Activated naive CD4-positive, alpha-beta T cell treated with anti-CD3 and anti-CD28 coated beads, Interleukin-2, amount 10 ng/mL, durations not matched to agents 7 days and 5 days (primary cell): ENCODE results near the gene SETD4.
"Not testable (repeated sequence)": the region's sequence is repeated elsewhere in the genome, so short reads cannot be mapped to it uniquely, and the experiment has no call there.

Experiments
- CTCF ChIA-PET: fragments of 350-600 bp; sonication (Branson Sonifier 250); formaldehyde crosslinking; loops from one replicate; lab custom pipeline; 2021; ENCODE audit warnings: antibody characterized with exemption; lab: Charles Lee
- DNase-seq: peaks from one replicate; pipeline ENCODE4 v3.0.0-alpha.2; 2020
- H3K27ac Mint-ChIP-seq: one replicate; pipeline ENCODE4 v1.8.0; 2021; ENCODE audit warnings: mild to moderate bottlenecking, moderate library complexity, mixed read lengths
- H3K27me3 Mint-ChIP-seq: one replicate; pipeline ENCODE4 v1.8.0; 2021; ENCODE audit warnings: mild to moderate bottlenecking, mixed read lengths
- H3K36me3 Mint-ChIP-seq: one replicate; pipeline ENCODE4 v1.8.0; 2021; ENCODE audit warnings: mixed read lengths
- H3K4me1 Mint-ChIP-seq: one replicate; pipeline ENCODE4 v1.8.0; 2021; ENCODE audit warnings: mixed read lengths
- H3K4me3 Mint-ChIP-seq: one replicate; pipeline ENCODE4 v1.8.0; 2021; ENCODE audit warnings: mild to moderate bottlenecking, moderate library complexity, mixed read lengths
- H3K9me3 Mint-ChIP-seq: one replicate; pipeline ENCODE4 v1.8.0; 2021; ENCODE audit warnings: mixed read lengths

Gene SETD4

GRCh38 chr21:36092681-36093080 lies 32.4 kb upstream of the SETD4 start:
- DNase-seq = no peak
- no peak overlapping the region for H3K4me3 Mint-ChIP-seq
- CTCF ChIA-PET = no interaction called here

DNA sequence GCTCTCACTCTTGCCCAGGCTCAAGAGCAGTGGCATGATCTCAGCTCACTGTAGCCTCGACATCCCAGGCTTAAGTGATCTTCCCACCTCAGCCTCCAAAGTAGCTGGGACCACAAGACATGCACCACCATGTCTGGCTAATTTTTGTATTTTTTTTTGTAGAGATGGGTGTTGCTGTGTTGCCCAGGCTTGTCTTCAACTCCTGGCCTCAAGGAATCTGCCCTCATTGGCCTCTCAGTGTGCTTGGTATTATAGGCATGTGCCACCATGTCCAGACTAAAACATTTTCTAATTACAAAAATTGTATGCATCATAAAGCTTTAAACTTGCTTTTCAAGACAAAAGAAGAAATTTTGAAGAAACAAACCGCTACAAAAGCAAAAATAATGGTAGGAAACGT lies 29.6 kb upstream of the SETD4 start:
- H3K4me3 Mint-ChIP-seq = no peak overlapping the region
- peaks cover 12% of the 10 kb centered on the region for H3K9me3 Mint-ChIP-seq
- H3K27ac Mint-ChIP-seq = no peak overlapping the region
- no peak for DNase-seq
- no peaks in the 10 kb centered on the region for H3K36me3 Mint-ChIP-seq
- CTCF ChIA-PET = interaction anchor here (0.7 kb wide), 1 partner anchor 162 kb away, joined by 3 read pairs; no protein-coding TSS in a partner anchor
- peaks cover 11% of the 10 kb centered on the region for H3K4me1 Mint-ChIP-seq
- peaks cover 14% of the 10 kb centered on the region for H3K27me3 Mint-ChIP-seq

More at GRCh38 chr21:36092681-36093080, 32.4 kb upstream of the SETD4 start:
- peaks cover 16% of the 10 kb centered on the region for H3K9me3 Mint-ChIP-seq
- H3K27me3 Mint-ChIP-seq = peaks cover 29% of the 10 kb centered on the region
- H3K36me3 Mint-ChIP-seq = no peaks in the 10 kb centered on the region
- no peaks in the 10 kb centered on the region for H3K4me1 Mint-ChIP-seq
- no peak overlapping the region for H3K27ac Mint-ChIP-seq

DNA sequence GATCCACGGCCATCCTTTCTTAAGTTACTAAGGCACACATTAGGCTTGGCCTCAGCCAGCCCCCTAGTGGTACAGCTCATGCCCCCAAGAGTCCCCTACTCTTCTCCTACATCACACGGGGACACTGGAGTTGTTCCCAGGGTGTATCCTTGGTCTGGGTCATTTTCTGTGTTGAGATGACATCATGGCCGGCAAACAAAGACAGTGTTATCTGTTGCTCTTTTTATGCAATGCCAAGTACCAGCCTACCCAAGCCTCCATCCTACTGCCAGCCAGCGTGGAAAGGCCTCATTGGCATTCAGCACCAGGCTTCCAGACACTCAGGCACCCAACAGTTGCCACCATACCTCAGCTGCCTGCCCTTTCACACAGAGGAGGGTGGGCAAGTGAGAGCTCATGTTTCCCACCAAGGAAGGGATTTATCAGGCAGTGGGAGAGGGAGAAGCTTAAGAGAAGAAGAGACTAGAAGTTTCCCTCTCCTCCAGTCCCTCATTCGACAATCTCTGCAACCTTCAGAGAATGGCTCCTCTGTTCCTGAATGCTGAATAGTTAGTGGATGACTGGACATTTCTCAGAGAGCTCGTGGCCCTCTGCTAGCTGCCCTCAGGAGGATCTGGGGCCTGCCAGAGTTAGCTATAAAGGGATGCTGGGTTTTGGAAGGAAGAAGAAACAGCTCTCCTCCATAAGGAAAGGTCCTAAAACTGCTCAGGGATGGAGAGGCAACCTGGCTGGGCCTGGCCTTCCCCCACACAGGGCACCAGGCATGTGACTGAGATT lies 27.2 kb upstream of the SETD4 start:
- Mint-ChIP-seq H3K4me3 (no peak overlapping the region), H3K4me1 (peaks cover 11% of the 10 kb centered on the region), H3K36me3 (no peaks in the 10 kb centered on the region), H3K27me3 (peaks cover under 1% of the 10 kb centered on the region), H3K27ac (no peak overlapping the region), H3K9me3 (no peaks in the 10 kb centered on the region)
- CTCF ChIA-PET = interaction anchor here (1.0 to 1.1 kb wide), 2 partner anchors 14 to 16 kb away, joined by 3 read pairs; no protein-coding TSS in a partner anchor
- DNase-seq = no peak

DNA sequence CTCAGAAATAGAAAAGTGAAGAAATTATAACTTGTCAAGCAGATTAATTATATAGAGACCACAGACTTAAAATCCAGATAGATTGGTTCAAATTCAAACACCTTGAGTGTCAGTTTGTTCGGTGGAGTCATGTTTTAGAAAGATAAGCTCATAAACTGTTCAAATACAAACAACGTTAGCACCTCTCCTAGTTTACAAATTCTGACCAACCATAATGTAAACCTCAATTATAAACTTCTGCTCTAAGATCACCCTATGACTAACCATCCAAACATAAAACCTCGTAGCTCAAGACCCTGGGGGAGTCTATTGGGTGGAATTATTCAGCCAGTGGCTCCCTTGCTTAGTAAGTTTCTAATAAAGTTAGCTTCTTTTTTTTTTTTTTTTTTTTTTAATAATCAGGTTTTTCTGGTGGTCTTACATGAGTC lies 21.9 kb upstream of the SETD4 start:
- peaks cover 43% of the 10 kb centered on the region for H3K4me1 Mint-ChIP-seq
- H3K4me3 Mint-ChIP-seq = no peak overlapping the region
- no peak for DNase-seq
- CTCF ChIA-PET = no interaction called here
- H3K9me3 Mint-ChIP-seq = no peaks in the 10 kb centered on the region
- H3K27me3 Mint-ChIP-seq = no peaks in the 10 kb centered on the region
- no peak overlapping the region for H3K27ac Mint-ChIP-seq
- peaks cover 6% of the 10 kb centered on the region for H3K36me3 Mint-ChIP-seq

DNA sequence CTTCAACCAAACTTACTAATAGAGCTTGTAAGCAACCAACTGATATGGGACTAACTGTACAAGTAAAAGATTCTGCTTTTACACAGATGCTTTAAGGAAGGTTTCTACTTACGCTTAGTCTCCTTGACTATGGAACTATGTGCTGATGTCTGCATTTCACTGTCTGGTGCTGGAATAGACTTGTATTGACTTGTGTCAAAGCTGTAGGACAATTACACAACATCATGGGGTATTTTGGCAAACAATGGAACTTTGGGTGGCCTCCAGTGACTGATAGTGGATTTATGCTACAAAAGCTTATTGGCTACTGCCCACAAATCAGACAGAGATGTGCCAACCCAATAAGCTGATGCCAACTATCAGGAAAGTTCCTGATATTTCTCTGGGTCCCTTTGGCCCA lies 20.1 kb upstream of the SETD4 start:
- no peaks in the 10 kb centered on the region for H3K27me3 Mint-ChIP-seq
- H3K9me3 Mint-ChIP-seq = no peaks in the 10 kb centered on the region
- peak overlapping the region; percentile 99 for H3K27ac Mint-ChIP-seq
- CTCF ChIA-PET = interaction anchor here (0.8 kb wide), 1 partner anchor 38 kb away, joined by 4 read pairs; no protein-coding TSS in a partner anchor
- no peak overlapping the region for H3K4me3 Mint-ChIP-seq
- peaks cover 9% of the 10 kb centered on the region for H3K36me3 Mint-ChIP-seq
- H3K4me1 Mint-ChIP-seq = peaks cover 49% of the 10 kb centered on the region
- DNase-seq = no peak

GRCh38 chr21:36079671-36080070 lies 19.3 kb upstream of the SETD4 start:
- no peak for DNase-seq
- Mint-ChIP-seq H3K9me3 (no peaks in the 10 kb centered on the region), H3K36me3 (peaks cover 11% of the 10 kb centered on the region), H3K4me1 (peaks cover 51% of the 10 kb centered on the region), H3K4me3 (peak overlapping the region; percentile 74), H3K27ac (peak overlapping the region; percentile 99), H3K27me3 (no peaks in the 10 kb centered on the region)
- CTCF ChIA-PET = interaction anchor here (0.8 to 2.0 kb wide), 3 partner anchors 9 to 33 kb away, joined by 4 to 6 read pairs (median 5); no protein-coding TSS in a partner anchor

DNA sequence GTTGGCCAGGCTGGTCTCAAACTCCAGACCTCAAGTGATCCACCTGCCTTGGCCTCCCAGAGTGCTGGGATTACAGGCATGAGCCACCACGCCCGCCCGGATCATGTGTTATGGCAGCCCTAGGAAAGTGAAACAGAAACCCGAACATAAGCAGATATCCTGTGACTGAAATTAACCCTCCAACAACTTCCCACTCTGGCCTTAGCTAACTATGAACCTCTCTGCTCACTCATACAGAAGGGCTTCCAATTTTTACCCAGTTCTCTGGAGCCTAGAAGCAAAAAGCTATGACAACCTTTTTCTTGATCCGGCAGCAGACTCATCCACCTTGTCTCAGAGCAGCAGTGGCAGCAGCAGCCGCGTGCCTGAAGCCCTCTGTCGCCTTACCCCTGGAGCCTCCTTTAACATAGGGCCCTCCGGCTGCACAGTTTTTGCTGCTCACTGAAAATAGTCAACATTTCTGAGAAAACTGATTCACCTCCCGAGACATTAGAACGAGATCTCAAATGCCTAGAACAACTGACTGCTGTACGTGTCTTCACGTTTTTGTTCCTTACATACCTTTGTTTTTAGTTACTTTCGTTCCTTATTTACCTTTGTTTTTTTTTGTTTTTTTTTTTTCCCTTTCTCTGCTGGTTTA lies 18.8 kb upstream of the SETD4 start:
- CTCF ChIA-PET = interaction anchor here (0.8 to 2.0 kb wide), 3 partner anchors 9 to 33 kb away, joined by 4 to 6 read pairs (median 5); no protein-coding TSS in a partner anchor

DNA sequence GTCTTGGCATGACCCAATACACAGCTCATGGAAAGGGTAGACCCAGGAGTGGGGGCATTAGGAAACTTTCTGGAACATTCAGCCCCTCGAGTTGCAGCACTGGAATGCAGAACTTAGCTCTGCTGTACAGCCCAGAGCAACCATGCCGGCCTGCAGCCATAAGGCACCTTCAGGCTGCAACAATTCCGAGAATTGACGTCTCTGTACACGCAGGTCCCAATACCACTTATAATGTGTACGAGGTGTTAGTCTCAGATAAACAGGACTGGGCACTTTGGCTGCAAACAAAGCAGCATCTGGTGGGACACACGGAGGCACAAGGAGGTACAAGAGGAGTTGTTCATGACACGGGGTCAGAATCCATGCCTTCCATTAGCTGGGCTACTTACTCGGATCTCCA lies 17.4 kb upstream of the SETD4 start:
- CTCF ChIA-PET = interaction anchor here (1.3 to 2.0 kb wide), 3 partner anchors 8 to 34 kb away, joined by 3 to 6 read pairs (median 5); partner anchors contain the start of gene CBR1
- H3K4me1 Mint-ChIP-seq = peaks cover 60% of the 10 kb centered on the region
- H3K36me3 Mint-ChIP-seq = peaks cover 17% of the 10 kb centered on the region
- no peak overlapping the region for H3K4me3 Mint-ChIP-seq
- H3K27me3 Mint-ChIP-seq = no peaks in the 10 kb centered on the region
- no peak for DNase-seq
- H3K9me3 Mint-ChIP-seq = no peaks in the 10 kb centered on the region
- H3K27ac Mint-ChIP-seq = peak overlapping the region; percentile 79

More for the DNA sequence above, 18.8 kb upstream of the SETD4 start:
- H3K27ac Mint-ChIP-seq = peak overlapping the region; percentile 99
- peaks cover 11% of the 10 kb centered on the region for H3K36me3 Mint-ChIP-seq
- H3K27me3 Mint-ChIP-seq = no peaks in the 10 kb centered on the region
- peaks cover 51% of the 10 kb centered on the region for H3K4me1 Mint-ChIP-seq
- H3K4me3 Mint-ChIP-seq = peak overlapping the region; percentile 74
- no peaks in the 10 kb centered on the region for H3K9me3 Mint-ChIP-seq
- peak; percentile 76 for DNase-seq

DNA sequence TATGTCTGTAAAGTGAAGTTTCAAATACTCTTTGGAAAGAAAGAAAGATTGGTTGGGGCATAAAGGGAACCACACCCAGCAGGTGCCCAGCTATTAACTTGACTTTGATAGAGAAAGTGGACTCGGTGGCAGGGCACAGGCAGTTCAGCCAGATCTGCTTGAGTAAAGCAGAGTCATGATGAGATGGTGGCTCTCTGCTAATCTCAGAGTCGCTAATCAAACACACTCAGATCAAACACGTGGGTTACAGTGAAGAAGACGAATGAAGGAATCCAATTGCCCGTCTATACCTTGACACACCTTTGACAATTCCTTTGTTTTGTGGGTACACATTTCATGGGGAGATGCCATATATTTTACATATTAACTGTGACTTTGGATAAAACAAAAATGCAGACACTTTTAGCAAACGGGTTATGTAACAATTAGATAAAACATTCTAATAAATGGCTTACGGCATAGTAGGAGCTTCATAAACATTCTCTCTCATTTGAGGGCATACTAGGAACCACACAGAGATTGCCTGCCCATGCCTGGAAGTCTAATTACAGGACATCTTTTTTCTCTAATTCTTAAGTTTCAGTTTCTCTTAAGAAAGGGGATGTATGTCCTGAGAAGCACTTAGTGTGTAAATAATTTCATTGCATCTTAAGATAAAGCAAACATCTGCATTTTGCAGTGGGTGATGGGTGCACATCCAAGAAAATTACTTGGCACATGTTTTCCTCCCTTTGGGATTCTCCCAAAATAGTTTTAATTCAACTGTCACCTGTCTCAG lies 16.7 kb upstream of the SETD4 start:
- H3K27me3 Mint-ChIP-seq = no peaks in the 10 kb centered on the region
- CTCF ChIA-PET = interaction anchor here (1.3 kb wide), 1 partner anchor 7 kb away, joined by 3 read pairs; the partner anchor contains the start of gene CBR1
- H3K4me3 Mint-ChIP-seq = no peak overlapping the region
- no peaks in the 10 kb centered on the region for H3K9me3 Mint-ChIP-seq
- H3K27ac Mint-ChIP-seq = peak overlapping the region; percentile 79
- H3K36me3 Mint-ChIP-seq = peaks cover 24% of the 10 kb centered on the region
- no peak for DNase-seq
- peaks cover 66% of the 10 kb centered on the region for H3K4me1 Mint-ChIP-seq

DNA sequence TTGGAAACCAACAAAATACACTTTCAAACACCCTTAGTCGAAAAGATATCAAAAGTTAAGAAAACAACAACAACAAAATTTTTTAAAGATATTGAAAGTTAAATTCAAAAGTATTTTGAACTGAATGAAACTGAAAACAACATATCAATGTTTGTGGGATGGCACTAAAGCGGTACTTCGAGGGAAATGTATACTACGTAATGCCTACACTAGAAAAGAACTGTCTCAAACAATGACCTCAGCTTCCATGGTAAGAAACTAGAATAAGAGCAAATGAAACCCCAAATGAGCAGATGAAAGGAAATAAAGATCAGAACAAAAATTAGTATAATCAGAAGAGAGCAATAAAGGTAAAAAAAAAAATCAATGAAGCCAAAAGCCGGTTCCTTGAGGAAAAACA lies 15.6 kb upstream of the SETD4 start:
- no peaks in the 10 kb centered on the region for H3K9me3 Mint-ChIP-seq
- DNase-seq = no peak
- no peak overlapping the region for H3K27ac Mint-ChIP-seq
- peaks cover 35% of the 10 kb centered on the region for H3K36me3 Mint-ChIP-seq
- no peak overlapping the region for H3K4me3 Mint-ChIP-seq
- H3K4me1 Mint-ChIP-seq = peaks cover 77% of the 10 kb centered on the region
- H3K27me3 Mint-ChIP-seq = no peaks in the 10 kb centered on the region
- CTCF ChIA-PET = no interaction called here

DNA sequence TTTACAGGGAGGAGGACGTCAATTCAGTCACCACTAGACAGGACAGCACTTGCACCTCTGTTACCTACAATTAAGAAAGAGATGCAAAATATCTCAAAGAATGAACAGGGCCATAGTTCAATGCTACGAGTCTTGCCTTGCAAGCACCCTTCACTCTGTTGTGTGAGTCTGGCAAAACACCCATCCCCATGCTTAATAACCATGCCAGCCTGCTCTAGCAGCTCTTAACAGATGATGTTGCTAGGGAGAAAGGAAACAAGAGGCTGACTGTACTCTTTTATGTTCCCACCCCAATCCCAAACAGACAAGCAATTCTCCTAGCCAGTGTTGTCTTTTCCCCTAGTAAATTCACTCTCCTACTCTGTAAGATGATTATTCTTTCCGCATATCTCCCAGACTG lies 14.8 kb upstream of the SETD4 start:
- Mint-ChIP-seq H3K9me3 (no peaks in the 10 kb centered on the region), H3K27ac (no peak overlapping the region), H3K4me3 (no peak overlapping the region), H3K36me3 (peaks cover 39% of the 10 kb centered on the region), H3K27me3 (no peaks in the 10 kb centered on the region), H3K4me1 (peaks cover 82% of the 10 kb centered on the region)
- CTCF ChIA-PET = no interaction called here
- DNase-seq = no peak

DNA sequence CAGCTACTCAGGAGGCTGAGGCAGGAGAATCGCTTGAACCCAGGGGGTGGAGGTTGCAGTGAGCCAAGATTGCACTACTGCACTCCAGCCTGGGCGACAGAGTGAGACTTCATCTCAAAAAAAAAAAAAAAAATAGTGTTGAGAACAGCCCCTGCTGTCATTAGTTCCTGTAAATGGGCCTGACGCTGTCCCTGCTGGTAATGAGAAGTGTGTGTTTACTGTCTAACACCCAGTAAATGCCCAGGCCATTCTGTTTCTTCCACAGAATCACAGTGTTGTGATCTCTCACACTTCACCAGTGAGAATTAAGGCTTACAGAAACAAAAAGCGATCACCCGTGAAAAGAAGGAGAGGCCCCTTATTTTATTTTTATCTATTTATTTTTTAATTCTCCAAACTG lies 13.6 kb upstream of the SETD4 start:
- H3K36me3 Mint-ChIP-seq = peaks cover 41% of the 10 kb centered on the region
- H3K27ac Mint-ChIP-seq, H3K27me3 Mint-ChIP-seq, H3K9me3 Mint-ChIP-seq, H3K4me3 Mint-ChIP-seq, DNase-seq: not testable (repeated sequence)
- H3K4me1 Mint-ChIP-seq = peaks cover 80% of the 10 kb centered on the region
- CTCF ChIA-PET = interaction anchor here (0.7 kb wide), 1 partner anchor 187 kb away, joined by 3 read pairs; no protein-coding TSS in a partner anchor

DNA sequence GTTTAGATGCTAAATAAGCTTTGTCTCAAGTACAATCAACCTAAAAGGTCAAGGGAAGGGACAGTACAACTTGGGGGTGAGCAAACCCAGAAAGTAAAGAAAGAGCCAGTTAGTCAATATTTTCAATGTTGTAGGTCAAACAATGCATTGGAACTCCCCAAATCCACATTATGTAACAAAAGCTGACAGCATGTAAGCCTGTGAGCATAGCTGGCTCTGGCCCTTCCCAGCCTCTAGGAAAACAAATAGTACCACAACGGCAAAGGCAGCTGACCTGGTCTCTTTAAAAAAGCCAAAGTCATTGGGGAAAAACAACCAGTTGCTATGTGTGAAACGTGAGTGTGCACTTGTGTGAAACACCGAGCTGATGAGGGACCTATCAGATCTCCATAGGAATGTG lies 12.9 kb upstream of the SETD4 start:
- H3K9me3 Mint-ChIP-seq = peaks cover 9% of the 10 kb centered on the region
- peaks cover 72% of the 10 kb centered on the region for H3K4me1 Mint-ChIP-seq
- no peak overlapping the region for H3K4me3 Mint-ChIP-seq
- H3K36me3 Mint-ChIP-seq = peaks cover 44% of the 10 kb centered on the region
- H3K27me3 Mint-ChIP-seq = no peaks in the 10 kb centered on the region
- no peak for DNase-seq
- H3K27ac Mint-ChIP-seq = no peak overlapping the region
- CTCF ChIA-PET = interaction anchor here (0.6 to 0.7 kb wide), 2 partner anchors 23 to 186 kb away, joined by 3 read pairs; no protein-coding TSS in a partner anchor
